Lower lobe of right lung (tissue), 2 donors: ENCODE results near the gene DYNC1I1. TPM values are rescaled to one million over a fixed set of nuclear protein-coding genes. Genes with fewer than 3 reads are reported as not detected.
A peak's percentile ranks its signal among the peaks of the same experiment; 100 is the strongest.

Experiments used
- ATAC-seq, 2 donors: fragments of 200-7000 bp; cut with Tn5 transposase; one replicate each; pipeline ENCODE4 v1.9.1; 2020 to 2022; ENCODE audit warnings: mild to moderate bottlenecking in 2 of 2, moderate library complexity in 2 of 2
- DNase-seq: peaks from one replicate; pipeline ENCODE4 v3.0.0-alpha.2; 2020
- H3K27ac ChIP-seq: fragments of 200-600 bp; one replicate; pipeline ENCODE4 v1.8.0; 2022
- H3K27me3 ChIP-seq: fragments of 200-600 bp; one replicate; pipeline ENCODE4 v1.8.0; 2022; ENCODE audit warnings: low read depth
- H3K36me3 ChIP-seq: fragments of 200-600 bp; one replicate; pipeline ENCODE4 v1.8.0; 2022; ENCODE audit warnings: mild to moderate bottlenecking
- H3K4me1 ChIP-seq: fragments of 200-600 bp; one replicate; pipeline ENCODE4 v1.8.0; 2022
- H3K4me3 ChIP-seq: fragments of 200-600 bp; one replicate; pipeline ENCODE4 v1.8.0; 2022; ENCODE audit warnings: mild to moderate bottlenecking
- H3K9me3 ChIP-seq: fragments of 200-600 bp; one replicate; pipeline ENCODE4 v1.8.0; 2022
- intact Hi-C: fragments of 100-400 bp; cut with DNase I; formaldehyde crosslinking; loops from one replicate; pipeline ENCODE4 v1.11.0; 2022
- total RNA-seq: library from RNA; stranded (reverse); fragmentation: NEBNext Ultra II Directional; extraction: Animal tissue kit (Norgen Biotek cat#: 25700); gene quantifications from one replicate; pipeline ENCODE4 v1.2.1, GENCODE V29; 2021
- TF ChIP-seq, protein P1 (sequence below): fragments of 200-600 bp; IDR thresholded peaks from one replicate; pipeline ENCODE4 v1.8.0; 2022; ENCODE audit warnings: antibody characterized with exemption, mild to moderate bottlenecking
- donor health status: DM: no; HTN: yes; CAD: no; lungs with severe emphysema.

DYNC1I1 gene
- total RNA-seq, 1 donor from 2014 or later, result 1.3 TPM

DNA sequence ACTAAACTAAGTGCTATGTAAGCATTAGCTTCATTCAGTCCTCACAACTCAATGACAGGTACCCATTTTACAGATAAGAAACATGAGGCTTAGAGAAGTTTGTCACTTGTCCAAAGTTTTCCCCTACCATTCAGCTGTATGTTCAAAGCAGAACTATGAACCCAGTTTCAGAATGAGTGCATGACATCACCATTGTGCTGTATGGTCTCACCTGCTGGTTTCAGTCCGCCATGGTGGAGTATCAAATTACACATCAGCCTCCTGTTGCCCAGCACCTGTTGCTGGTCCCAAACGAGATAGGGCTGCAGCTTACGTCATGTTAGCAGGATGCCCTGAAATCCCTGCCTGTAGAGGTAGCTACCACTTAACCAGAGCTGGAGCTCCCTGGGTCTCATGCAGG, 95.0 kb downstream of the DYNC1I1 start:
- no peak for ATAC-seq
- no peaks in the 10 kb centered on the region for H3K36me3 ChIP-seq
- TF ChIP-seq, protein P1, sequence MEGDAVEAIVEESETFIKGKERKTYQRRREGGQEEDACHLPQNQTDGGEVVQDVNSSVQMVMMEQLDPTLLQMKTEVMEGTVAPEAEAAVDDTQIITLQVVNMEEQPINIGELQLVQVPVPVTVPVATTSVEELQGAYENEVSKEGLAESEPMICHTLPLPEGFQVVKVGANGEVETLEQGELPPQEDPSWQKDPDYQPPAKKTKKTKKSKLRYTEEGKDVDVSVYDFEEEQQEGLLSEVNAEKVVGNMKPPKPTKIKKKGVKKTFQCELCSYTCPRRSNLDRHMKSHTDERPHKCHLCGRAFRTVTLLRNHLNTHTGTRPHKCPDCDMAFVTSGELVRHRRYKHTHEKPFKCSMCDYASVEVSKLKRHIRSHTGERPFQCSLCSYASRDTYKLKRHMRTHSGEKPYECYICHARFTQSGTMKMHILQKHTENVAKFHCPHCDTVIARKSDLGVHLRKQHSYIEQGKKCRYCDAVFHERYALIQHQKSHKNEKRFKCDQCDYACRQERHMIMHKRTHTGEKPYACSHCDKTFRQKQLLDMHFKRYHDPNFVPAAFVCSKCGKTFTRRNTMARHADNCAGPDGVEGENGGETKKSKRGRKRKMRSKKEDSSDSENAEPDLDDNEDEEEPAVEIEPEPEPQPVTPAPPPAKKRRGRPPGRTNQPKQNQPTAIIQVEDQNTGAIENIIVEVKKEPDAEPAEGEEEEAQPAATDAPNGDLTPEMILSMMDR, result no peak
- no peak overlapping the region for H3K4me3 ChIP-seq
- H3K9me3 ChIP-seq, result no peaks in the 10 kb centered on the region
- no peaks in the 10 kb centered on the region for H3K27me3 ChIP-seq
- no peak overlapping the region for H3K27ac ChIP-seq
- H3K4me1 ChIP-seq, result no peaks in the 10 kb centered on the region
- intact Hi-C loops, result no loop called here
- no peak for DNase-seq

DNA sequence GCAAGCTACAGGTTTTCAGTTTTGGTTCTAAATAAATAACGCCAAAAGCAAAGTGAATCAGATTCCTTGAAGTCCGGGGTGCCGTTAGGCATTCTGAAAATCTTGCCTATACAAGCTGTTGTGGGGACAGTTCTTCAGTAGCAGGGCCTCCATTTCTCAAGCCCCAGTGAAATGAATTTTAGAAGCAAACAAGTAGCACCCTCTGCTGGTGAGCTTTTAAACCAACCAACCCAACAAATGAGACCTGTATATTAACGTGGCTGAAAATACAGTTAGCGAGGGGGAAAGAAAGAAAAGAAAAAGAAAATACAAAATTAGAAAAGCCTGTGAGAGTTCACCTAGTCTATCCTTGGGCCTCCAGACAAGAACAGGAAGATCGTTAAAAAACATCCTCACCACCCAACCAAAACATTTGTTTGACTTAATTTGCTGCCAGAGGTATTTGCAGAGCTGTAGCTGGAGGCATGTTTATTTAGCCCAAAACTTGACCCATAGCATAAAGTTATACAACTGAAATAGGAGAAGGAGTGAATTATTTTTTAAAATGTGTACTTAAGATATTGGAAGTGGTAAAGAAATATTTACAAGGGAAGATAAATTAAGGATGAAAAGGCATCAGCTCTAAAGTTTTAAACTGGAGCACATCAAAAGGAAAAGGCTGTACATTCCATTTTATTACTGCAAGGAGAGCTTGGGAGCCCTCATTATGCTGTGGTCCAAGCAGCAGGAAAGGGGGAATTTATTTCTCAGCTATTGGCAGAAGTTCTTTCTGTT, 98.9 kb downstream of the DYNC1I1 start:
- intact Hi-C loops, result no loop called here
- Histone ChIP-seq H3K27me3 (no peaks in the 10 kb centered on the region), H3K36me3 (no peaks in the 10 kb centered on the region), H3K4me1 (no peaks in the 10 kb centered on the region), H3K27ac (no peak overlapping the region), H3K4me3 (no peak overlapping the region), H3K9me3 (no peaks in the 10 kb centered on the region)
- ATAC-seq (peak; percentile 30 to 67), DNase-seq (no peak)
- TF ChIP-seq, protein P1, result peak; percentile 55

DNA sequence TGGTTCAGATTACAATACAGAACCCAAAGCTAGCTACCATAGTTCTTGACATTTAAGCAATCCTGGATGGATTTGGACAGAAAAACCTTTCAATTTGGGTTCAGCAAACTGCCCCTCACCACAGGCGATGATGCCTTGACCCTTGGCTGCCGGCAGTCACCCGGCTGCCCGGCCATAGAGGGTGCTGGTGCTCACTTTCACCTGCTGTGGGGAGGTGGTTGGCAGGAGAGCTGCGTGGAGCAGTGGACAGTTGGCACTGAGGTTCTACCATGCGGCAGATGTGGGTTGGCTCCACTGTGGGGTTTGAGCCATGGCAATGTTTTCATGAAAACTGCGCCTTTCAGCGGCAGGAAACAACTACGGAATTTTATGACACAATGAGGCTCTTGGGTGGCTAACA, 99.5 kb downstream of the DYNC1I1 start:
- intact Hi-C loops, result no loop called here
- Histone ChIP-seq H3K4me1 (no peaks in the 10 kb centered on the region), H3K36me3 (no peaks in the 10 kb centered on the region), H3K9me3 (no peaks in the 10 kb centered on the region), H3K27ac (no peak overlapping the region), H3K27me3 (no peaks in the 10 kb centered on the region), H3K4me3 (no peak overlapping the region)
- DNase-seq (no peak), ATAC-seq (no peak)
- TF ChIP-seq, protein P1, result no peak

DNA sequence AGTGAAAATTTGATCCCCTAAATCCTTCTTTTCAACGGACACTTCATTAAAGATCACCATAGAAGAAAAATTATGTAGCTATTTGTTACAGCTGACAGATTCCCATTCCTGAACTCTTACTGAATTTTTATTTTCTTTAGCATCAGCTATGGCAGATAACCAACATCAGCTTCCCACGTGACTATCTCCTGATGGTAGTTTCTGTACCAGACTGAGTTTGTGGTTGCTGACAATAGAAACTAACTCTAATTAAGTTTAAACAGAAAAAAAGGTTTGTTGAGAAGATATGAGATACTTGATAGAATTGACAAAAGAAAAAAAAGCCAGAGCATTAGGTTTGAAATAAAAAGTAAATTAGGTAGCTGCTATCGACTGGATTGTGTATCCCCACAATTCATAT, 101.8 kb downstream of the DYNC1I1 start:
- TF ChIP-seq, protein P1, result no peak
- Histone ChIP-seq H3K9me3 (no peaks in the 10 kb centered on the region), H3K27ac (no peak overlapping the region), H3K36me3 (no peaks in the 10 kb centered on the region), H3K4me1 (no peaks in the 10 kb centered on the region), H3K27me3 (no peaks in the 10 kb centered on the region), H3K4me3 (no peak overlapping the region)
- DNase-seq (no peak), ATAC-seq (no peak)
- intact Hi-C loops, result no loop called here

DNA sequence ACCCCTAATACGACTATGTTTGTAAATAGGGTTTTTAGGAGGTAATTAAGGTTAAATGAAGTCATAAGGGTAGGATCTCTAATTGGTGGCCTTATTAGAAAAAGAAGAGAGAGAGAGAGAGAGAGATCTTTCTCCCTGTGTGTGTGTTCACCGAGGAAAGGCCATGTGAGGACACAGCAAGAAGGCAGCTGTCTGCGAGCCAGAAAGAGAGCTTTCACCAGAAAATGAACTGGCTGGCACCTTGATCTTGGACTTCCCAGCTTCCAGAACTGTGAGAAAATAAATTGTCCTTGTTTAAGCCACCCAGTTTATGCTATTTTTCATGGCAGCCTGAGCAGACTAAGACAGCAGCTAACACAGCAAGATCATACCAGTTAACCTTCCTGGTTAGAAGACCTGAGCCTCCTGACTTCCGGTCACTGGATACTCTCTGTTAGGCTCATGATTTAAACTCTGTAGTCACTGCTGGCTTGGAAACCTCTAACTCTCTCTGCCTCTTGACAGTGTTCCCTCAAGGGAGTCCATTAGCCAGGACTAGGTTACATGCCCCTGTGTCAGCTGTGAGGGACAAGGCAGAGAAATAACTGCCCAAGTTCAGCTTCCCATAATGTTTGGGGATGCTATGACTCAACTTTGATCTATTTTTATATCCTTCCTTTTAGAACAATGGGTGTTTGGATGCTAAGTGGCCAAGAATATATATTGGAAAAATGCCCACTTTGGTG, 102.3 kb downstream of the DYNC1I1 start:
- H3K27me3 ChIP-seq, result no peaks in the 10 kb centered on the region
- no peaks in the 10 kb centered on the region for H3K36me3 ChIP-seq
- ATAC-seq (no peak), DNase-seq (no peak)
- TF ChIP-seq, protein P1, result no peak
- H3K4me3 ChIP-seq, result no peak overlapping the region
- no peaks in the 10 kb centered on the region for H3K9me3 ChIP-seq
- no peak overlapping the region for H3K27ac ChIP-seq
- intact Hi-C loops, result no loop called here
- no peaks in the 10 kb centered on the region for H3K4me1 ChIP-seq
